Skeletal muscle satellite cell (primary cell): ENCODE data around the gene PTPN14.

Experiments
- H3K27me3 ChIP-seq: 2 replicates; pipeline ENCODE4 v1.7.0; 2013; ENCODE audit warnings: low read length; ENCODE audit not compliant: control insufficient read depth, insufficient read depth
- H3K36me3 ChIP-seq: 2 replicates; pipeline ENCODE4 v1.7.0; 2013; ENCODE audit warnings: mild to moderate bottlenecking, control low read depth, low read length; ENCODE audit not compliant: insufficient read depth
- H3K4me1 ChIP-seq: 2 replicates; pipeline ENCODE4 v1.7.0; 2013; ENCODE audit warnings: low read length; ENCODE audit not compliant: control insufficient read depth, insufficient read depth
- H3K4me2 ChIP-seq: 2 replicates; pipeline ENCODE4 v1.7.0; 2013; ENCODE audit warnings: mild to moderate bottlenecking, low read length
- H3K4me3 ChIP-seq: 2 replicates; pipeline ENCODE4 v1.7.0; 2013; ENCODE audit warnings: low read length
- H3K9ac ChIP-seq: 2 replicates; pipeline ENCODE4 v1.7.0; 2013; ENCODE audit warnings: mild to moderate bottlenecking, low read depth, low read length, moderate library complexity
- H3K9me3 ChIP-seq: replicated peaks from 2 replicates; pipeline ENCODE4 v1.7.0; 2013; ENCODE audit warnings: mild to moderate bottlenecking, control low read depth, low read length

Gene PTPN14

DNA sequence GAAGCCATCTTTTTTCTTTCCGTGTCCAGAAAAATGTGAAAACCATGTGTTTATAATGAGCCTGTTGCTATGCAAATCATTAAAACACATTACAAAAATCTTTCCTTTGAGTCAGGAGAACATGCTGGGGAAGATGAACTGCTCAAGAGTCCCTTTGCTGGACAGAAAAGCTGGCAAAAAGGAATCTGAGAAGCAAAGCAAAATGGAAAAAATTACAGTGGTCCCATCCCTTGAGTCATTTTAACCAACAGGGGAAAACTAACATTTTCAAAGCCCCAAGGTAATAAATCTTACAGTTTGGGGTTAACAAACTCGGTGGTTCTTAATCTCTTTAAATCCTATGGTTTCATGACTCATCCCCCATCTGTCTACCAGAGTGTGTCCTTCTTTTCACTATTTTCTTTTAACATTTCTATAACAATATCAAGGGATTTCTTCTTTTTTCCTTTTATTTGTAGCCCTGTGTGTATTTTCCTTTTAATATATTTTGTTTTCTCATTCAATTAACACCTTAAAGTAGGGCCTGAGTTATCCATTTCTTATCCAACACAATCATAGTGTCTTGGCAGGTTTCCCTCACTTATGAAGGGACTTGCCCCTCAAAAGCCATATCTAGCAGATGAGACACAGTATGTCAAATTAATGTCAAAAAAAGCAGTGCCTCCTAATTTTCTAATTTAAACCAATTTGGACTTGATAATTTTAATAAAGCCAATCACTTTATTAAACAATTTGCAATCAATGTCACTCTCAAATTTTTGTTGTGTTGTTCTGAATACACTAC is 105.4 kb downstream of the PTPN14 start:
- Histone ChIP-seq H3K4me3 (no peak overlapping the region), H3K27me3 (no peaks in the 10 kb centered on the region), H3K9me3 (no peaks in the 10 kb centered on the region), H3K9ac (peak overlapping the region; percentile 73), H3K36me3 (peaks cover 10% of the 10 kb centered on the region), H3K4me2 (peak overlapping the region; percentile 67), H3K4me1 (peaks cover 54% of the 10 kb centered on the region)

DNA sequence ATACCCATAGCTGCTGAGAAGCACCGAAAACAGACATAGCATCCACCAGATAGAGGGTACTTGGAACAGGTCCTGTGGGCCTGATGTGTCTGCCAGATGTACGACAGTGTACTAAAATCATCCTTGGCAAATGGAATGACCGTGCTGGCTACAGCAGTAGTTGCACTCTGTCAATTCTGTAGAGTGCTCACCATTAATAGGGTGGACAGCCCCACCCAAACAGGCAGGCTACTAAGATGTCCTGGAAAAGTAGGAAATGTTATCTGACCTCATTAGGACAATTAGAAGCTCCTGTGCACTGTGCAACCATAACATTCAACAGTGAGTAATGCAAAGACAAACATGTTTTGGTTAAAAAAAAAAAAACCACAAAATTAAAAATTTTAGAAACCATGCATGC is 106.2 kb downstream of the PTPN14 start:
- Histone ChIP-seq H3K4me2 (peak overlapping the region; percentile 67), H3K27me3 (no peaks in the 10 kb centered on the region), H3K9ac (peak overlapping the region; percentile 73), H3K4me3 (peak overlapping the region; percentile 42), H3K36me3 (peaks cover 4% of the 10 kb centered on the region), H3K4me1 (peaks cover 61% of the 10 kb centered on the region), H3K9me3 (no peaks in the 10 kb centered on the region)

DNA sequence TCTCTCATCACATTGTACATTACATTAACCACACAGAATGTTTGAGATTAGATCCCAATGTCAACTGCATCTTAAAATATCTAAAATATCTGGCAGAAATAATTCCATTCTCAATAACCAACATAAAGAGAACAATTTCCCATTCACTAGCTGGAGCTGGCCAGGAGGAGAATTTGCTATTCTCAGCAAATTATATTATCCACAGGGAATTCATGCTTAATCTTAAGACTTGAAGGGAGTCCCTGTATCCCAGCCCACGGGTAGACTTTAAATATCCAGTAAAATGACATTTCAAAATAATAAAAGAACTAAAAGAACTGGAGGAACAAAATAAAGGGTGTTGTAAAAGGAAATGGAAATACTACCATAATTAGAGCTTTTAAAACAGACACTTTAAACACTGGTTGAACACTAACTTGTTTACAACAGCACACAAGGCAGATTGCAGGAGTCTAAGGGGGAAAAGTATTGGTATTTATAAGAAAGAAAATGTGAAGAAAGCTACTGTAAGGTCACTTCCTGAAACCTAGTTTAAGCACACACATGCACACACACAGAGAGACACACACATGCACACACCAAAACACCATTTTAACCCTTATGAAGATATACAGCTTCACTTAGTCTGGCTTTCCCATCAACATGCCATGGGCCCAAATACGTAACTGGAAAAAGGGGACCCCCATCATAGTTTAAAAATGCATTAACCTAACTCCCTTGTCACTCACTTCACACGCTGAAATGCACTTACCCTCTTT is 107.0 kb downstream of the PTPN14 start:
- Histone ChIP-seq H3K4me1 (peaks cover 69% of the 10 kb centered on the region), H3K27me3 (no peaks in the 10 kb centered on the region), H3K9ac (peak overlapping the region; percentile 73), H3K4me3 (peak overlapping the region; percentile 42), H3K9me3 (no peaks in the 10 kb centered on the region), H3K36me3 (peaks cover 4% of the 10 kb centered on the region), H3K4me2 (peak overlapping the region; percentile 67)

DNA sequence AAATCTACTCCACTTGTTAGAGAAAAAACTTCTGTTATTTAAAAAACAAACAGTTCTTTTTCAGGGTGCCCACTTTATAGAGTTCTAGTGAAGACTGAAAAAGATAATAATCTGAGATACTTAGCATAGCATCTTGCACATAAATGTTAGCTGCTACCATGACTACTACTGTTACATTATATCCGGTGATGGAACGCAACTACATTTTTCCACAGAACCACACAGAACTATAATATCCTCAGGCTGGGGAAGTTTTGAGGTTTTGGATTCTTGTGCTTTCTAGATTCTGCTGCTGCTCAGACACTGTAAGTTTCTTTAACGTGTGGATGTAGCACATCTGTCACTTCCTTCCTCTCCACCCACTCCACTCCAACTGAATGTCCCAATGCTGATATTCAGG is 110.3 kb downstream of the PTPN14 start:
- H3K36me3 ChIP-seq: peaks cover 4% of the 10 kb centered on the region
- H3K27me3 ChIP-seq: no peaks in the 10 kb centered on the region
- no peaks in the 10 kb centered on the region for H3K9me3 ChIP-seq
- H3K4me3 ChIP-seq: no peak overlapping the region
- H3K9ac ChIP-seq: no peak overlapping the region
- no peak overlapping the region for H3K4me2 ChIP-seq
- H3K4me1 ChIP-seq: peaks cover 53% of the 10 kb centered on the region

DNA sequence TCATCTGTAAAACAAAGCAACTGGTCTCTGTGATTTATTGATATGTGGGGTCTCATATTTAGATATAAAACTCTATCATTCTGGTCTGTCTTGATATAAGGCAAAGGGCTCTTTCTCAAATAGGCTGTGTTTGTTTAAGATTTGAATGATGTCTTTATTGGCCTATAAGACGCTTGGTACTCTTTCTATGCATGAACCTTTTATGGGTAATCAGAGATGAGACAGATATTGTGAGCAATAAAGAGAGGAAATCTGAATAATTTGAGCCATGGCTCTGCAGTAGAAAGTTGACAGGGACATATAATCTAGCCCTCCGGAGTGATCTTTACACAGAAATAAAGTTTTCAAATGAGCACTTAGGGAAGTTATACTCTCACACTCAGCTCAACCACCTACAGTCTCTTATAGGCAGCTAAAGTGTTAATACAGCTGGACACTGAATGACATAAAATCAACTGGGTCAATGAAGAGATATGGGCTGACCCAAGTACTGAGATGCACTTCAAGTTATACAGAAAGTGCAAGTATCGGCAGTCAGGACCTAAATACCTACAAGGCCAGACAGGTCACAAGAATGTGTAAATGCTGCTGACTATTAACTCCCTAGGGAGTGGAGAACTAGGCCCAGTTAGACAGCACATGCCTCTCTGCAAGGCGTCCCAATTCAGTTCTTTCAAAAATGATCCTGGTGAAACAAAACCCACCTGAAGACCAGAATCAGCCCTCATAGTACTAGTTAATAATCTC is 111.0 kb downstream of the PTPN14 start:
- Histone ChIP-seq H3K4me3 (no peak overlapping the region), H3K36me3 (peaks cover 4% of the 10 kb centered on the region), H3K4me2 (no peak overlapping the region), H3K4me1 (peaks cover 48% of the 10 kb centered on the region), H3K9ac (no peak overlapping the region), H3K9me3 (no peaks in the 10 kb centered on the region), H3K27me3 (no peaks in the 10 kb centered on the region)

DNA sequence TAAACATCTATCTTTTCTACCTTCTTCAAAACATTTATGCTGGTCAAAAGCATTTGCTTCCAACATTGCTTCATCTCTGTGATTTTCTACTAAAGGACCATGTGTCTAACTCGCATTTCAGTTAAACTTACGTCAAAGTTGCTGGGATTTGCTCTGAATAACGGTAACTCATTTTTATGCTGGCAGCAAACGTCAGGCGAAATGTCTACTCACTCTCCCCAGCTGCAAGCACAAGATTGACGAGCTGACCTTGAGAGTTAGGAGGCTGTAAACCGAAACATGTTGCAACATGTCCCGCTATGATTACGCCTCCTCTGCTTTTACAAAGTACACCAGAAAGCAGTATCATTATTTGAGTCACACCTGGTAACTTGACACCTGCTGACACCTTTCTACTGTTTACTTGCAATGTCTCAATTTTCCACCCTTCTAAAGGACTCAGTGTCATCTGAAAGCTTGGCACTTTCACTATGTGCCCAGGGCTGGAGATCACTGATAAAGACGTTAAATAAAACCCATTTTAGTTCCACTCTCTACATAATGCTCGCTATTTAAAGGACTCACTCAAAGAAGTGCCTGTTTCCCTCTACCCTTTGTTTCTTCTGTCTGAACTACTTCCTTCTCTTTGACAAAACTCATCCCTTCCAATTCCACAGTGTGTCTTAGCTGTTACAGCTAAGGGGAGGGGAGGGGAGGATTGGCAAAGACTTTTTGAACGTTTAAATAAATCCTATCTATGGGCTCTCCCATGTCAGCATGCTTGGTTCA is 111.9 kb downstream of the PTPN14 start:
- Histone ChIP-seq H3K4me2 (peak overlapping the region; percentile 26), H3K9me3 (no peaks in the 10 kb centered on the region), H3K4me1 (peaks cover 40% of the 10 kb centered on the region), H3K27me3 (no peaks in the 10 kb centered on the region), H3K36me3 (peaks cover 4% of the 10 kb centered on the region), H3K4me3 (no peak overlapping the region), H3K9ac (no peak overlapping the region)

DNA sequence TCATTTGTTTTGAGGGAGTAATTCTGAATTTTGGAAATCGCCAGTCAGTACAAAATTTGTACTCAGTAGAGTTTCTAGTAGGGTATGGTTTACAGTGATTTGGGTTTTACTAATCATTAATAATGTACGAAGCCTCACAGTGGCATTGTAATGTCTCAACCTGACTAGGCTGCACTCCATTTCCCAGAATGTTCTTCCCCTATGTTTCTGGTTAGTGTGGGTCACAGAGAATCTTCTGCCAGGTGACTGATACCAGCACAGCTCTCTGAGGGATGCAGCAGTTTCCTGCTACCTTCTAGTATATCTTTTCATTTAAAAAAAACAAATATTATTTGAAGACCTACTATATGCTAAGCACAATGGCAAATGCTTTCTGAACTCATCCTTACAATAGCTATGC is 112.9 kb downstream of the PTPN14 start:
- no peaks in the 10 kb centered on the region for H3K9me3 ChIP-seq
- H3K27me3 ChIP-seq: no peaks in the 10 kb centered on the region
- no peak overlapping the region for H3K9ac ChIP-seq
- H3K4me2 ChIP-seq: no peak overlapping the region
- peaks cover 30% of the 10 kb centered on the region for H3K4me1 ChIP-seq
- no peak overlapping the region for H3K4me3 ChIP-seq
- H3K36me3 ChIP-seq: peaks cover 2% of the 10 kb centered on the region

DNA sequence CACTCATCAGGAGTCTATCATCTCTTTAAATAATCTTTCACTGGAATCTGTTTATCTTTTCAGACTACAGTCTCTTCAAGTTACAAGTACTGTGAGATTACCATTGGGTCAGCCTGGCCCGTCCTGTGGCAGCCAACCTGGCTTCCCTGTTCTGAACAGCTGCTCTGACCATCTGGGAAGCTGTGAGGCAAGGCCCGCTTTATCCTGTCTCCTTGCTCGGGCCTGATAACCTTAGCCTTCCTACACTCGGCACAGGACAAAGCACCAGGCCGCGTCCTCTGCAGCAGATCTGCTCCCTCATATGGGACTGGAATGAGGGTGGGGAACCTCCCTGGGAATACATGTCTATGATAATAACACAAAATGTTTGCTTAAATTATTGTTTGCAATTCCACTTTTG is 113.3 kb downstream of the PTPN14 start:
- Histone ChIP-seq H3K4me2 (no peak overlapping the region), H3K36me3 (no peaks in the 10 kb centered on the region), H3K9ac (no peak overlapping the region), H3K9me3 (no peaks in the 10 kb centered on the region), H3K4me1 (peaks cover 25% of the 10 kb centered on the region), H3K27me3 (no peaks in the 10 kb centered on the region), H3K4me3 (no peak overlapping the region)

DNA sequence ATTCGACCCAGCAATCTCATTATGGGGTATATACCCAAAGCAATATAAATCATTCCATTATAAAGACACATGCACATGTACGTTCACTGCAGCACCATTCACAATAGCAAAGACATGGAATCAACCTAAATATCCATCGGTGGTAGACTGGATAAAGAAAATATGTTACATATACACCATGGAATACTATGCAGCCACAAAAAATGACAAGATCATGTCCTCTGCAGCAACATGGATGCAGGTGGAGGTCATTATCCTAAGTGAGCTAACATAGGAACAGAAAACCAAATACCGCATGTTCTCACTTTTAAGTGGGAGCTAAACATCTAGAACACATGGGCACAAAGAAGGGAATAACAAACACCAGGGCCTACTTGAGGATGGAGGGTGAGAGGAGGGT is 115.5 kb downstream of the PTPN14 start:
- no peak overlapping the region for H3K4me2 ChIP-seq
- H3K4me1 ChIP-seq: peaks cover 25% of the 10 kb centered on the region
- peaks cover 4% of the 10 kb centered on the region for H3K36me3 ChIP-seq
- no peak overlapping the region for H3K4me3 ChIP-seq
- no peaks in the 10 kb centered on the region for H3K27me3 ChIP-seq
- no peaks in the 10 kb centered on the region for H3K9me3 ChIP-seq
- H3K9ac ChIP-seq: no peak overlapping the region

DNA sequence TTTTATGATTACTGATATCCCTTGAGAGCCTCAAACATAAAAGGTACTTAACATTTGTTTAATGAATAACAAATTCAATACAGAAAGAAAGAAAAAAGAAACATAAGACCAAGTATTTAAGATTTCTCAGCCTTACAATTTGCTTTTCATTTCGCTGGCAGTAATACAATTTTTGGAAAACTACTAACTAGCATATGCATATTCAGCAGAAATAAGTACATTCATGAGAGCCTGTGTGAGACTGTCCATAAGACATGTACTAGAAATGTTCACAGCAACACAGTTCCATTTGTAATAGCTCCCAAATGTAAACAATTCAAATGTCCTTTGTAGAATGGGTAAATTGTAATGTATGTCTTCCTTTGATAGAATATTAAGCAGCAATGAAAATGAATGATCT is 119.2 kb downstream of the PTPN14 start:
- no peaks in the 10 kb centered on the region for H3K27me3 ChIP-seq
- no peak overlapping the region for H3K4me2 ChIP-seq
- peaks cover 4% of the 10 kb centered on the region for H3K36me3 ChIP-seq
- no peak overlapping the region for H3K4me3 ChIP-seq
- peaks cover 33% of the 10 kb centered on the region for H3K4me1 ChIP-seq
- no peaks in the 10 kb centered on the region for H3K9me3 ChIP-seq
- no peak overlapping the region for H3K9ac ChIP-seq
